Stimulated activated CD8-positive, alpha-beta memory T cell treated with anti-CD3 and anti-CD28 coated beads, Interleukin-15, amount 100 ng/mL, for 24 hours (primary cell): ENCODE measurements around the gene ISX.

Source experiments
- DNase-seq: peaks from one replicate; pipeline ENCODE4 v3.0.0-alpha.2; 2020; ENCODE audit warnings: low read depth

ISX gene

GRCh38 chr22:35053060-35053835, 12.7 kb upstream of the ISX start:
- DNase-seq = no peak

GRCh38 chr22:35054064-35054463, 11.9 kb upstream of the ISX start:
- no peak for DNase-seq

- DNase-seq = no peak
These were observed 9.5 kb upstream of the ISX start for GRCh38 chr22:35056486-35056885.

GRCh38 chr22:35057155-35057554, 8.8 kb upstream of the ISX start:
- DNase-seq = no peak

- no peak for DNase-seq
These were observed 6.3 kb upstream of the ISX start for GRCh38 chr22:35059632-35060031.

- no peak for DNase-seq
These were observed 1.3 kb upstream of the ISX start for GRCh38 chr22:35064664-35065063.

GRCh38 chr22:35065183-35065582, 775 bp upstream of the ISX start:
- no peak for DNase-seq

- DNase-seq = no peak
These were observed 810 bp downstream of the ISX start for GRCh38 chr22:35066768-35067167.

- DNase-seq = no peak
These were observed 3.6 kb downstream of the ISX start for GRCh38 chr22:35069541-35069940.

GRCh38 chr22:35070451-35071093, 4.6 kb downstream of the ISX start:
- no peak for DNase-seq

GRCh38 chr22:35071784-35072183, 5.8 kb downstream of the ISX start:
- no peak for DNase-seq

- DNase-seq = no peak
These were observed 7.0 kb downstream of the ISX start for GRCh38 chr22:35072925-35073324.

- DNase-seq = no peak
These were observed 8.6 kb downstream of the ISX start for GRCh38 chr22:35074583-35074982.

GRCh38 chr22:35076630-35077029, 10.7 kb downstream of the ISX start:
- no peak for DNase-seq

- DNase-seq = no peak
These were observed 19.7 kb downstream of the ISX start for GRCh38 chr22:35085621-35086020.

- no peak for DNase-seq
These were observed 23.2 kb downstream of the ISX start for GRCh38 chr22:35089139-35089538.

- DNase-seq = no peak
These were observed 26.4 kb downstream of the ISX start for GRCh38 chr22:35092406-35092805.

- DNase-seq = no peak
These were observed 33.0 kb downstream of the ISX start for GRCh38 chr22:35098921-35099320.

- DNase-seq = no peak
These were observed 33.9 kb downstream of the ISX start for GRCh38 chr22:35099883-35100282.

- DNase-seq = no peak
These were observed 36.7 kb downstream of the ISX start for GRCh38 chr22:35102663-35103062.

GRCh38 chr22:35103761-35104160, 37.8 kb downstream of the ISX start:
- no peak for DNase-seq

- no peak for DNase-seq
These were observed 38.5 kb downstream of the ISX start for GRCh38 chr22:35104491-35104890.

GRCh38 chr22:35109616-35110015, 43.7 kb downstream of the ISX start:
- no peak for DNase-seq

GRCh38 chr22:35111244-35111643, 45.3 kb downstream of the ISX start:
- no peak for DNase-seq
